Measurements from ENCODE around the gene AVPI1. TPM values are rescaled to one million over a fixed set of nuclear protein-coding genes. Genes with fewer than 3 reads are reported as not detected.

The AVPI1 gene
- polyA plus RNA-seq, 1 donor (not counting 4 experiments of a cell fraction or from before 2014, with no cell fraction given): 48.8 TPM

DNA sequence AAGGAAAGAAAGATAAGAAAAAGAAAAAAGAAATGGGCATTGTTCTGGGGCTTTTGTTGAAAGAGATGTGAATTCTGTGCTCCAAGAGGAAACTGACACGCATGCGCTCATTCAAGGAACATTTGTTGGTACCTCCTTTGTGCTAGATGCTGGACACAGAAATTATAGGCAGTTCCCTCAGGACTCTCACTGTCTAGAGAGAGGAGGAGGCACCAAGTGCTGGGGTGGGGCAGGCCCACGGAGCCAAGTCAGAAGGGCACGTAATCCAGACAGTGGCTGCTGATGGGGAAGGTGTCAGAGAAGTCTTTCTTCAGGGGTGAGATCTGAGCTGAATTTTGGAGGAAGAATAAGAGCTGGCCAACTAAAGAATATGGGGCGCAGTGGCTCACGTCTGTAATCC, 47.0 kb upstream of the AVPI1 start:
- Histone ChIP-seq H3K9ac (ENCODE audit: control insufficient read depth, extremely low read depth, insufficient read depth, low read length) (no peak overlapping the region), H4K20me1 (ENCODE audit: control insufficient read depth, extremely low read depth, insufficient read depth, low read length) (no peaks in the 10 kb centered on the region), H3K4me3 (ENCODE audit: control insufficient read depth in 2 of 3, extremely low read depth in 1 of 3, insufficient read depth in 2 of 3, low read depth in 1 of 3, low read length in 3 of 3) (no peak overlapping the region), H3K27me3 (ENCODE audit: control insufficient read depth, extremely low read depth, insufficient read depth, low read length) (no peaks in the 10 kb centered on the region), H3K79me2 (ENCODE audit: control insufficient read depth, insufficient read depth, low read length) (peaks cover 20% of the 10 kb centered on the region), H3K27ac (ENCODE audit: control insufficient read depth, insufficient read depth, low read length) (no peak overlapping the region), H3K4me2 (ENCODE audit: control insufficient read depth, extremely low read depth, insufficient read depth, low read depth, low read length) (no peak overlapping the region), H2AFZ (ENCODE audit: control insufficient read depth, low read length) (no peak overlapping the region), H3K36me3 (ENCODE audit: control insufficient read depth in 2 of 2, extremely low read depth in 1 of 2, insufficient read depth in 2 of 2, low read length in 2 of 2) (peaks cover 0 to 4% of the 10 kb centered on the region in 2 experiments), H3K9me1 (ENCODE audit: control insufficient read depth, extremely low read depth, insufficient read depth, low read length) (no peaks in the 10 kb centered on the region), H3K4me1 (ENCODE audit: control insufficient read depth, extremely low read depth, insufficient read depth, low read length) (peaks cover 10% of the 10 kb centered on the region), H3K9me3 (ENCODE audit: control insufficient read depth, low read depth, low read length) (no peaks in the 10 kb centered on the region)
- dilution Hi-C loops (cut with MboI; ENCODE audit: extremely low pct_ligation_motif_present, low sequenced_read_pairs): no loop called here
- FAIRE-seq: no peak
- DNase-seq (ENCODE audit: low read depth, low spot score): no peak
- TF ChIP-seq EZH2 (IDR thresholded peaks at IDR 0.05; ENCODE audit: low read length): no peak
- TF ChIP-seq CTCF (optimal IDR thresholded peaks at IDR 0.05 in 1 of 3, IDR thresholded peaks at IDR 0.05 in 1 of 3, conservative IDR thresholded peaks at IDR 0.05 in 1 of 3; ENCODE audit: extremely low read depth in 1 of 3, insufficient read depth in 2 of 3, low read length in 3 of 3): no peak

DNA sequence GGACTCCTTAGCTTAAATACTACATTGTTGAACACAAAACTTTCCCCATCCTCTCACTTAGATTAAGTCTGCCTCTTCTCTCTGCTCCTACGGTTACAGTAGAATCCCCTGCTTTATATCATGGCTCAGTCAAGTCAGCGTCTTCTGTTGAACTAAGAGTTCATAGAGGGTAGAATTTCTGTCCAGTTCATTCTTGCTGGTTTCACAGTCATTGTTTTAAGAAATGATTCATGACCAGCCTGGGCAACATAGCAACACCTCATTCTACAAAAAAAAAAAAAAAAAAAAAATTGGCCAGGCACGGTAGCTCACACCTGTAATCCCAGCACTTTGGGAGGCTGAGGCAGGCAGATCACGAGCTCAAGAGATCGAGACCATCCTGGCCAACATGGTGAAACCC, 46.2 kb upstream of the AVPI1 start:
- FAIRE-seq (no peak), DNase-seq (ENCODE audit: low read depth, low spot score) (no peak)

More for the DNA sequence above, 46.2 kb upstream of the AVPI1 start:
- Histone ChIP-seq H3K79me2 (ENCODE audit: control insufficient read depth, insufficient read depth, low read length) (peaks cover 12% of the 10 kb centered on the region), H3K4me2 (ENCODE audit: control insufficient read depth, extremely low read depth, insufficient read depth, low read depth, low read length) (no peak overlapping the region), H3K36me3 (ENCODE audit: control insufficient read depth in 2 of 2, extremely low read depth in 1 of 2, insufficient read depth in 2 of 2, low read length in 2 of 2) (no peaks in the 10 kb centered on the region), H3K9ac (ENCODE audit: control insufficient read depth, extremely low read depth, insufficient read depth, low read length) (no peak overlapping the region), H4K20me1 (ENCODE audit: control insufficient read depth, extremely low read depth, insufficient read depth, low read length) (no peaks in the 10 kb centered on the region), H3K9me1 (ENCODE audit: control insufficient read depth, extremely low read depth, insufficient read depth, low read length) (no peaks in the 10 kb centered on the region), H3K9me3 (ENCODE audit: control insufficient read depth, low read depth, low read length) (no peaks in the 10 kb centered on the region), H3K4me1 (ENCODE audit: control insufficient read depth, extremely low read depth, insufficient read depth, low read length) (peaks cover 5% of the 10 kb centered on the region), H3K27me3 (ENCODE audit: control insufficient read depth, extremely low read depth, insufficient read depth, low read length) (no peaks in the 10 kb centered on the region), H2AFZ (ENCODE audit: control insufficient read depth, low read length) (no peak overlapping the region), H3K27ac (ENCODE audit: control insufficient read depth, insufficient read depth, low read length) (no peak overlapping the region), H3K4me3 (ENCODE audit: control insufficient read depth in 2 of 3, extremely low read depth in 1 of 3, insufficient read depth in 2 of 3, low read depth in 1 of 3, low read length in 3 of 3) (no peak overlapping the region)
- dilution Hi-C loops (cut with MboI; ENCODE audit: extremely low pct_ligation_motif_present, low sequenced_read_pairs): no loop called here
- no peak for TF ChIP-seq EZH2 (IDR thresholded peaks at IDR 0.05; ENCODE audit: low read length)
- no peak for TF ChIP-seq CTCF (optimal IDR thresholded peaks at IDR 0.05 in 1 of 3, IDR thresholded peaks at IDR 0.05 in 1 of 3, conservative IDR thresholded peaks at IDR 0.05 in 1 of 3; ENCODE audit: extremely low read depth in 1 of 3, insufficient read depth in 2 of 3, low read length in 3 of 3)
